IMR-90 (cell line): Measurements from ENCODE around the gene MOB1B. TPM values are rescaled to one million over a fixed set of nuclear protein-coding genes. Genes with fewer than 3 reads are reported as not detected.

ENCODE experiments used
- ATAC-seq: fragments of 200-7000 bp; cut with Tn5 transposase; 2 replicates; pipeline ENCODE4 v1.9.1; 2020; ENCODE audit warnings: low read depth, mild to moderate bottlenecking, moderate library complexity
- BruUV-seq: library from RNA; stranded (reverse); fragments of 400-500 nt; replicated peaks from 2 replicates; lab custom pipeline; 2021; lab: Mats Ljungman, UMichigan
- CTCF ChIA-PET: fragments of 300-600 bp; formaldehyde crosslinking; extraction: SDS; loops from one replicate; lab custom pipeline; 2021; ENCODE audit warnings: antibody characterized with exemption; lab: Yijun Ruan, JAX
- POLR2A ChIA-PET: fragments of 300-600 bp; sonication (Branson Sonifier 250); formaldehyde crosslinking; loops from one replicate; lab custom pipeline; 2022; ENCODE audit warnings: antibody characterized with exemption; ENCODE audit not compliant: unreplicated experiment; lab: Charles Lee
- DNase-seq: peaks from one replicate; pipeline ENCODE4 v3.0.0; 2013
- H2AFZ ChIP-seq: replicated peaks from 2 replicates; pipeline ENCODE3; 2013; ENCODE audit warnings: low read length, mild to moderate bottlenecking; ENCODE audit not compliant: poor library complexity
- H2AK5ac ChIP-seq: 2 replicates; pipeline ENCODE4 v1.6.1; 2013; ENCODE audit warnings: low read depth, low read length, inconsistent platforms
- H2AK9ac ChIP-seq: replicated peaks from 2 replicates; pipeline ENCODE3; 2013; ENCODE audit warnings: mild to moderate bottlenecking, low read depth, low read length, moderate library complexity; ENCODE audit not compliant: poor library complexity
- H2BK120ac ChIP-seq: 2 replicates; pipeline ENCODE4 v1.6.1; 2013; ENCODE audit warnings: low read depth, low read length, inconsistent platforms
- H2BK15ac ChIP-seq: 3 replicates; pipeline ENCODE4 v1.6.1; 2013; ENCODE audit warnings: low read depth, low read length, inconsistent platforms
- H2BK20ac ChIP-seq: 2 replicates; pipeline ENCODE4 v1.6.1; 2013; ENCODE audit warnings: low read depth, mild to moderate bottlenecking, inconsistent platforms, low read length, moderate library complexity
- H2BK5ac ChIP-seq: 2 replicates; pipeline ENCODE4 v1.6.1; 2013; ENCODE audit warnings: mild to moderate bottlenecking, low read depth, low read length, inconsistent platforms; ENCODE audit not compliant: poor library complexity, severe bottlenecking
- H3K14ac ChIP-seq: replicated peaks from 2 replicates; pipeline ENCODE4 v1.6.1; 2013; ENCODE audit warnings: low read depth, low read length, inconsistent platforms
- H3K18ac ChIP-seq: 2 replicates; pipeline ENCODE4 v1.6.1; 2013; ENCODE audit warnings: low read depth, low read length, control low read depth
- H3K23ac ChIP-seq: 2 replicates; pipeline ENCODE4 v1.6.1; 2013; ENCODE audit warnings: low read depth, low read length, inconsistent platforms
- H3K27ac ChIP-seq: 2 replicates; pipeline ENCODE4 v1.5.1; 2013; ENCODE audit warnings: mild to moderate bottlenecking, control low read depth, low read length; ENCODE audit not compliant: insufficient read depth
- H3K27me3 ChIP-seq: 2 replicates; pipeline ENCODE4 v1.6.1; 2013; ENCODE audit warnings: low read length; ENCODE audit not compliant: control insufficient read depth, insufficient read depth
- H3K36me3 ChIP-seq: 2 replicates; pipeline ENCODE4 v1.6.1; 2013; ENCODE audit warnings: low read length, mixed read lengths; ENCODE audit not compliant: control insufficient read depth, insufficient read depth
- H3K4ac ChIP-seq: 2 replicates; pipeline ENCODE4 v1.6.1; 2013; ENCODE audit warnings: low read depth, low read length, inconsistent platforms
- H3K4me1 ChIP-seq: 2 replicates; pipeline ENCODE4 v1.6.1; 2013; ENCODE audit warnings: low read length, mixed read lengths; ENCODE audit not compliant: control insufficient read depth, insufficient read depth
- H3K4me2 ChIP-seq: 2 replicates; pipeline ENCODE4 v1.6.1; 2013; ENCODE audit warnings: low read depth, mild to moderate bottlenecking, control low read depth, low read length, moderate library complexity
- H3K4me3 ChIP-seq: 2 replicates; pipeline ENCODE4 v1.5.1; 2013; ENCODE audit warnings: low read depth, mild to moderate bottlenecking, control low read depth, low read length, moderate library complexity; ENCODE audit not compliant: insufficient read depth
- H3K56ac ChIP-seq: 2 replicates; pipeline ENCODE4 v1.6.1; 2013; ENCODE audit warnings: low read length, inconsistent platforms; ENCODE audit not compliant: insufficient read depth; ENCODE audit errors: extremely low read depth
- H3K79me1 ChIP-seq, 2 experiments: 2 replicates each; pipeline ENCODE4 v1.6.1; 2013; ENCODE audit warnings: low read length in 2 of 2, inconsistent platforms in 1 of 2, low read depth in 1 of 2
- H3K9ac ChIP-seq: 2 replicates; pipeline ENCODE4 v1.6.1; 2013; ENCODE audit warnings: low read depth, low read length, control low read depth
- H3K9me1 ChIP-seq: 2 replicates; pipeline ENCODE4 v1.6.1; 2013; ENCODE audit warnings: low read length, inconsistent platforms; ENCODE audit not compliant: insufficient read depth
- H3K9me3 ChIP-seq: 2 replicates; pipeline ENCODE4 v1.6.1; 2013; ENCODE audit warnings: low read length; ENCODE audit not compliant: control insufficient read depth, insufficient read depth
- H4K20me1 ChIP-seq: 2 replicates; pipeline ENCODE4 v1.6.1; 2013; ENCODE audit warnings: low read length, inconsistent platforms; ENCODE audit not compliant: insufficient read depth
- H4K5ac ChIP-seq: 2 replicates; pipeline ENCODE4 v1.6.1; 2013; ENCODE audit warnings: mild to moderate bottlenecking, low read depth, low read length, control low read depth
- H4K8ac ChIP-seq, 2 experiments: 2 replicates each; pipeline ENCODE4 v1.6.1; 2013; ENCODE audit warnings: low read depth in 2 of 2, low read length in 2 of 2, control low read depth in 1 of 2, inconsistent platforms in 1 of 2
- H4K91ac ChIP-seq: 2 replicates; pipeline ENCODE4 v1.6.1; 2013; ENCODE audit warnings: low read depth, low read length, inconsistent platforms; ENCODE audit not compliant: insufficient read depth
- BHLHE40 ChIP-seq: fragments of 150-350 bp; IDR thresholded peaks from 2 replicates; pipeline ENCODE4 v1.6.1; 2016; ENCODE audit warnings: mild to moderate bottlenecking, low read depth, low read length
- CEBPB ChIP-seq: IDR thresholded peaks from 2 replicates; pipeline ENCODE4 v1.6.1; 2012; ENCODE audit warnings: low read depth, low read length, improper control_type of control experiment
- CHD1 ChIP-seq: IDR thresholded peaks from 2 replicates; pipeline ENCODE4 v1.6.1; 2012; ENCODE audit warnings: low read depth, low read length, improper control_type of control experiment
- ELK1 ChIP-seq: fragments of 150-350 bp; IDR thresholded peaks from 2 replicates; pipeline ENCODE4 v1.6.1; 2016; ENCODE audit warnings: low read depth, mild to moderate bottlenecking, low read length, moderate library complexity, borderline replicate concordance
- MAZ ChIP-seq: IDR thresholded peaks from 2 replicates; pipeline ENCODE4 v1.6.1; 2012; ENCODE audit warnings: low read depth, mild to moderate bottlenecking, low read length, improper control_type of control experiment, moderate library complexity, borderline replicate concordance
- MXI1 ChIP-seq: IDR thresholded peaks from 2 replicates; pipeline ENCODE4 v1.6.1; 2012; ENCODE audit warnings: low read depth, mild to moderate bottlenecking, low read length, moderate library complexity, borderline replicate concordance
- NFE2L2 ChIP-seq: fragments of 150-350 bp; IDR thresholded peaks from 2 replicates; pipeline ENCODE4 v1.6.1; 2016; ENCODE audit warnings: low read depth, mild to moderate bottlenecking, low read length
- POLR2A ChIP-seq: IDR thresholded peaks from 2 replicates; pipeline ENCODE4 v1.6.1; 2012; ENCODE audit warnings: mild to moderate bottlenecking, low read depth, low read length
- RCOR1 ChIP-seq: IDR thresholded peaks from 2 replicates; pipeline ENCODE4 v1.6.1; 2012; ENCODE audit warnings: mild to moderate bottlenecking, low read length, improper control_type of control experiment; ENCODE audit not compliant: insufficient replicate concordance
- SMC3 ChIP-seq: fragments of 150-350 bp; IDR thresholded peaks from 2 replicates; pipeline ENCODE4 v1.6.1; 2016; ENCODE audit warnings: low read depth, mild to moderate bottlenecking, antibody characterized with exemption, low read length, moderate library complexity
- USF2 ChIP-seq: fragments of 150-350 bp; IDR thresholded peaks from 2 replicates; pipeline ENCODE4 v1.6.1; 2017; ENCODE audit warnings: mild to moderate bottlenecking, antibody characterized with exemption, low read length, low read depth
- WGBS, 2 experiments: methylation state at CpG; one replicate each; pipeline versions ENCODE4 v1.1.5 to v1.1.7; 2013; ENCODE audit warnings: missing lambda C conversion rate in 2 of 2; ENCODE audit not compliant: insufficient read length in 1 of 2; ENCODE audit errors: extremely low coverage in 2 of 2; 5-methylcytosine and 5-hydroxymethylcytosine counted together
- dilution Hi-C: fragments of 300-500 bp; cut with HindIII; formaldehyde crosslinking; loops from one replicate; pipeline ENCODE4 v1.14.3; 2018; ENCODE audit warnings: low sequenced_read_pairs; ENCODE audit not compliant: unreplicated experiment
- in situ Hi-C: fragments of 300-500 bp; cut with MboI; formaldehyde crosslinking; loops from 3 replicates; pipeline ENCODE4 v1.14.3; 2019; ENCODE audit warnings: low sequenced_read_pairs, inconsistent platforms, mixed read lengths
- intact Hi-C: fragments of 100-400 bp; cut with micrococcal nuclease; formaldehyde crosslinking; loops from 2 replicates; pipeline ENCODE4 v1.10.0; 2022
- polyA plus RNA-seq, 3 experiments: library from polyadenylated mRNA; depleted of rRNA; stranded (reverse); fragments of >200 nt; gene quantifications; 2 replicates each; pipeline ENCODE4 v1.2.3, GENCODE V29; 2012; ENCODE audit warnings: low replicate concordance in 1 of 3
- total RNA-seq: library from RNA; depleted of rRNA; stranded (reverse); fragments of >200 nt; gene quantifications from 2 replicates; pipeline ENCODE4 v1.2.3, GENCODE V29; 2012

MOB1B gene
- total and polyA plus RNA-seq, 2 of the 4 experiments (the other 2 are of a cell fraction), result 5.7 to 6.8 TPM

DNA sequence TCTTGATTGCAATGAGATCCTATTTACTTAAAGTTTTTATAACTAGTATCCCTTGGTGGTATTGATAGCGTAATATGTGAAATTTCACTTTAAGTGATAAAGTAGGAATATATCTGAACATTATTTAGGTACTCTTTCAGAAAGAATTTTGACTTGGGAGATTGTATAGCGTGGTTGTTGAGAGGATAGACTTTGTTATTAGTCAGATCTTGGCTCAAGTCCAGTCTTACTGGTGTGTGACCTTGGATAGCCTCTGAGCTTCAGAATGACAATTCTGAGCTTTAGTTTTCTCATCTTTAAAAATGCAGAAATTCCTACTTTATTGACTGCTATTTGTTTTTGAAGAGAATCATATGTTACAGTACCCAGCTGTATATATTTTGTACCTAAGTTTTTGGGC is 123.9 kb downstream of the MOB1B start:
- Histone ChIP-seq H2AK5ac (no peak overlapping the region), H2BK120ac (no peak overlapping the region), H2AFZ (no peak overlapping the region), H3K4me1 (peaks cover 2% of the 10 kb centered on the region), H2BK20ac (no peak overlapping the region), H3K4ac (no peak overlapping the region), H3K27me3 (no peaks in the 10 kb centered on the region), H4K5ac (no peak overlapping the region), H3K9ac (no peak overlapping the region), H3K4me2 (peak overlapping the region; percentile 36; the same call in 1 of the 2 replicates), H3K23ac (no peak overlapping the region), H2AK9ac (no peak overlapping the region), H3K27ac (no peak overlapping the region), H2BK5ac (peak overlapping the region; percentile 84), H4K91ac (no peak overlapping the region), H2BK15ac (no peak overlapping the region), H3K18ac (peak overlapping the region; percentile 53; the same call in 1 of the 2 replicates), H3K9me1 (no peaks in the 10 kb centered on the region), H4K20me1 (no peaks in the 10 kb centered on the region), H3K56ac (no peak overlapping the region), H3K14ac (no peak overlapping the region), H3K79me1 (peaks cover 11 to 26% of the 10 kb centered on the region in 2 experiments), H3K9me3 (no peaks in the 10 kb centered on the region), H3K36me3 (peaks cover 3% of the 10 kb centered on the region), H4K8ac (no peak overlapping the region), H3K4me3 (no peak overlapping the region)
- ChIA-PET CTCF (no interaction called here), POLR2A (no interaction called here)
- peak; percentile 90 for DNase-seq
- in situ Hi-C loops (loop anchor here (25.0 kb wide), 1 partner anchor 536 kb away; no protein-coding TSS in a partner anchor), intact Hi-C loops (no loop called here), dilution Hi-C loops (no loop called here)
- peak; percentile 89 for ATAC-seq
- BruUV-seq, result no TSS peak
- TF ChIP-seq POLR2A (no peak), SMC3 (no peak), CHD1 (no peak), BHLHE40 (no peak), USF2 (no peak), ELK1 (no peak), MAZ (no peak), NFE2L2 (no peak), RCOR1 (no peak), CEBPB (no peak), MXI1 (no peak)
- WGBS, 2 experiments, result no CpG with 5 or more reads among the region's 2 CpGs
